ENCODE measurements around the gene STX4. TPM values are rescaled to one million over a fixed set of nuclear protein-coding genes. Genes with fewer than 3 reads are reported as not detected.

The STX4 gene
- total and polyA plus RNA-seq, 9 of the 15 experiments (the other 6 are each of a cell fraction or from before 2014, with no cell fraction given): 3.2 to 48.0 (median 21.5) TPM

- TF ChIP-seq AFF1 (IDR thresholded peaks at IDR 0.05; ENCODE audit: low read depth in 1 of 2, partially characterized antibody in 2 of 2): no peak
These were observed 29.6 kb upstream of the STX4 start (continued) for GRCh38 chr16:31003744-31004143.

- Histone ChIP-seq H2AFZ (ENCODE audit: low read depth, low read length) (no peak overlapping the region), H3K27me3 (ENCODE audit: control insufficient read depth in 2 of 2, insufficient read depth in 2 of 2, low read length in 2 of 2) (peaks cover 0 to 4% of the 10 kb centered on the region in 2 experiments; a peak in 1 of 5 replicates), H3K36me3 (ENCODE audit: control insufficient read depth, insufficient read depth, low read length) (no peaks in the 10 kb centered on the region), H3K4me3 (no peak overlapping the region), H4K20me1 (replicated peaks; ENCODE audit: control insufficient read depth, insufficient read depth, low read length) (no peaks in the 10 kb centered on the region), H3K9ac (ENCODE audit: insufficient read depth in 1 of 2, low read depth in 2 of 2, low read length in 2 of 2) (no peak overlapping the region), H3K4me2 (ENCODE audit: insufficient read depth, low read length) (no peak overlapping the region), H3K4me1 (replicated peaks in 1 of 2; ENCODE audit: control insufficient read depth in 2 of 2, insufficient read depth in 2 of 2, low read length in 2 of 2) (peaks cover 16 to 30% of the 10 kb centered on the region in 2 experiments; a peak in 4 of 5 replicates), H3K27ac (ENCODE audit: extremely low read depth, low read depth, low read length) (no peak overlapping the region), H3K9me1 (ENCODE audit: control insufficient read depth, insufficient read depth, low read length) (no peaks in the 10 kb centered on the region), H3K9me3 (replicated peaks; ENCODE audit: control insufficient read depth, insufficient read depth, low read depth, low read length) (no peaks in the 10 kb centered on the region), H3K79me2 (ENCODE audit: control insufficient read depth, insufficient read depth, low read length) (no peaks in the 10 kb centered on the region)
- POLR2A ChIA-PET: interaction anchor here (0.9 kb wide), 1 partner anchor 16 kb away, joined by 4 read pairs; no protein-coding TSS in a partner anchor
- CTCF ChIA-PET (ENCODE audit: low intra/inter-chr PET ratio): no interaction called here
- BruUV-seq (replicated peaks): no TSS peak
- no peak for FAIRE-seq
- 6% methylated on average over 2 of the region's 2 CpGs for WGBS (ENCODE audit: insufficient coverage, low coverage, missing lambda C conversion rate)
- in situ Hi-C loops (cut with MboI) (no loop called here), intact Hi-C loops (cut with micrococcal nuclease) (no loop called here)
- no peak for ATAC-seq
- TF ChIP-seq ZNF431 (CRISPR knock-in tag; IDR thresholded peaks at IDR 0.05) (no peak), ZFP36 (IDR thresholded peaks at IDR 0.05; ENCODE audit: low read depth, low read length, partially characterized antibody) (peak; percentile 53), GATAD2A (IDR thresholded peaks at IDR 0.05) (no peak), BCOR (IDR thresholded peaks at IDR 0.05) (peak; percentile 52; the same call in 1 of the 2 replicates), RBM25 (IDR thresholded peaks at IDR 0.05; ENCODE audit: low read depth, low read length, severe bottlenecking) (peak; percentile 43), KDM1A (IDR thresholded peaks at IDR 0.05) (0 out of 4 replicates have a peak, but pooled peaks of 1 of the 2 experiments have one; percentile 15)
- no peak for DNase-seq (ENCODE audit: extremely low read depth in 1 of 4, low spot score in 3 of 4)
These were observed 28.7 kb upstream of the STX4 start for GRCh38 chr16:31004658-31005057.

Data from K562 (cell line).